GM12801 (cell line): ENCODE measurements around the gene ANKRD44.

Experiments
- CTCF ChIP-seq: IDR thresholded peaks from one replicate; pipeline ENCODE4 v1.5.1; 2011; ENCODE audit warnings: control low read depth; ENCODE audit not compliant: insufficient read length; ENCODE audit errors: extremely low read depth

ANKRD44 gene

GRCh38 chr2:197146995-197147394 is 163.6 kb downstream of the ANKRD44 start:
- no peak for TF ChIP-seq CTCF

GRCh38 chr2:197145471-197146056 is 165.0 kb downstream of the ANKRD44 start:
- no peak for TF ChIP-seq CTCF

- no peak for TF ChIP-seq CTCF
Measured at GRCh38 chr2:197144183-197144582, 166.4 kb downstream of the ANKRD44 start.

DNA sequence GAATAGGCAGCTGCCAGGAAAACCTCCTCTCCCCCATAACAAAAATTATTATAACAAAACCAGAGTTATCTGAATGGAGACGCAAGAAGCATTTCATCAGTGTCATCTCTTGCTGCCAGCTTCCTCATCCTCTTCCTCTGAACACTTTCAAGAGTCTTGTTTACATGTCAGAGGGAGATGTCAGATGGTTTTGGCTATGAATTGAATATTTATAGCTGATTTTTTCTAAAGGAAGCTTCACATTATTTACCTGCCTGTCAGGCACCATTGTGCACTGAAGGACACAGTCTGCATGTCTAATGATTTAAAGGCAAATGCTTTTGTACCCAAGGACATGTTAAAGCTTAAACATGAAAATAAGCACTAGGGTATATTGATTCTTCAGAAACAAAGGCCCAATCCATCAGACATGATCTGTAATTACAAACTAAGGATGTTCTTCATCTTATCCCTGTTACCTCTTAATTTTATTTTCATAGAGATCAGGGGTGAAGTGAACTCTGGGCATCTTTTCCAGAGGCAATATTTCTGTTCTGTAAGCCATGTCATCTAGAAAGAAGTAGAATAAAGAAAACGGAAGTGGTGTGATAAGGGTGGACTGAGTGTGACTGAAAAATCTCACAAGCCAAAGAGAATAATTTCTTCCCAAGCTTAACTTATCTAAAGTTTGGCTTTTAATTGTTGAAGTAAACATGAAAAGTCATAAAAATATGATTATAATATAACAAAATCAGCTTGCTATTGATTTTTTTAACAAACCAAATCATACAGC is 168.7 kb downstream of the ANKRD44 start:
- TF ChIP-seq CTCF: no peak

- no peak for TF ChIP-seq CTCF
Measured at GRCh38 chr2:197140045-197140444, 170.5 kb downstream of the ANKRD44 start.

- no peak for TF ChIP-seq CTCF
Measured at GRCh38 chr2:197138506-197138905, 172.1 kb downstream of the ANKRD44 start.

GRCh38 chr2:197137826-197138477 is 172.6 kb downstream of the ANKRD44 start:
- TF ChIP-seq CTCF: no peak
